HG03135 (cell line): Measurements from ENCODE around the gene SLC12A3.

Source experiments
- ATAC-seq: cut with Tn5 transposase; IDR thresholded peaks from one replicate; pipeline ENCODE4 v1.9.1; 2021; ENCODE audit warnings: mild to moderate bottlenecking, moderate library complexity; ENCODE audit not compliant: unreplicated experiment

The SLC12A3 gene

DNA sequence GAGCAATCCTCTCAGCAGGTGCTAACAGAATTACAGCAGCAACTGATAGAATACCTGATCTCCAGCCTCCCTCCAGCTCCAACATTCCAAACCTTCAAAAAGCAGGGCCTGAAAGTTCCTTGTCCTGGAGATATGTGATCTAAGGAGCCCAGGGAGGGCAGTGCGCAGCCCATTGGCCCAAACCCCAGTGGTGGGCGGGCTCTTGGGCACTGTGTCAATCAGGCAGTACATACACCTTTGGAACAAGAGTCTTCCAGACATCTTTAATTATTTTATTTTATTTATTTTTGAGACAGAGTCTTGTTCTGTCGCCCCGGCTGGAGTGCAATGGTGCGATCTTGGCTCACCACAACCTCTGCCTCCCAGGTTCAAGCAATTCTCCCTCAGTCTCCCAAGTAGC lies 24.2 kb downstream of the SLC12A3 start:
- ATAC-seq = no peak

DNA sequence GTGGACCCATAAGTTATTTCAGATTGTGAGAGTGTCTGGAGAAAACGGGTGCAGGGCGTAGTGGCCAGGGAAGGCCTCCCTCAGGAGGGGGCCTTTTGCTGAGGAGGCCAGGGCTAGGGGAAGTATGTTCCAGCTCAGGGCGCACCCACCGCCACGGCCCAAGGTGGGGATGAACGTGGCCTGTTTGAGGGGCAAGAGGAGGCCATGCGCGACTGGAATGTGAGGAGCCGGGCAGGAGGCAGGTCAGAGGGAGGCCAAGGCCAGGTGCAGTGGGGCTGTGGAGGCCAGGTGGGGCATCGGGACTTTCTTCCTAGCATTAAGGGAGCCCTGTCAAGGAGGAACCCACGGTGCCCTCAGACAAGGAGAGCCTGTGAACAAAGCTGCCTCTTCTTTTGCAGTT lies 26.7 kb downstream of the SLC12A3 start:
- no peak for ATAC-seq

DNA sequence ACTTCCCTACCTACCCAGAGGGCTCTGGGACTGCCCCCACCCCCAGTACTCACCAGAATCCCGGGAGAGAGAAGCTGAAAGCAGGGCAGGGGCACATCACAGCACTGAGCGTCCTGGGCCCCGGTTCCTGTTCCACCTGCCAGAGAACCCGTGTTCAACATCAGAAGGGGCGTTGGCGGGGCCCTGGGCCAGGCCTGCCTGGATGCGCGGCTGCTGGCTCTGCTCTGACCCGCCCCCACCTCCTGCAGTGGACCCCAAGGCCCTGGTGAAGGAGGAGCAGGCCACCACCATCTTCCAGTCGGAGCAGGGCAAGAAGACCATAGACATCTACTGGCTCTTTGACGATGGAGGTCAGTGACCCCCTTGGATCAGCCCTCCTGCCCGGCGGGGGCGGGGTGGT lies 27.7 kb downstream of the SLC12A3 start:
- ATAC-seq = no peak

DNA sequence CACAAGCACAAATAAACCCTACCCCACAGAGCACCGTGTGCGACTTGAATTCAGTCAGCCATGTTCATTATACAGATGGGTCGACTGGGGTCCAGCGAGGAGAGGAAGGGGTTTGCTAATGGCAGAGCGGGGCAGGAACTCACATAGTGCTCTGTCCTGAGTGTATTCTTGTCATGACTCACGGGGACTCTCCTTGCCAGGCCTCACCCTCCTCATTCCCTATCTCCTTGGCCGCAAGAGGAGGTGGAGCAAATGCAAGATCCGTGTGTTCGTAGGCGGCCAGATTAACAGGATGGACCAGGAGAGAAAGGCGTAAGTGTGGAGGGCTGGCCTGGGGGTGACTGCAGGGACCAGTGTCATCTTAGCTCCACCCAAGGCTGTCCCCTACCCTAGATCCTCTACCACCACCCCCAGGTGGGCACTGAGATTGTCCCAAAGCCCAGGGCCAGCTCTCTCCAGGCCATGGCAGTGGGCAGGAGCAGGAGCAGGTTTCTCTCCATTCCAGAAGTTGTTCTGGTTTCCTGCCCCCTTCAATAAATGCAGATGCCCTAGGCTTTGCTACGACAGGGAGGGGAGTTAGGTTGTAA lies 29.4 kb downstream of the SLC12A3 start:
- no peak for ATAC-seq

DNA sequence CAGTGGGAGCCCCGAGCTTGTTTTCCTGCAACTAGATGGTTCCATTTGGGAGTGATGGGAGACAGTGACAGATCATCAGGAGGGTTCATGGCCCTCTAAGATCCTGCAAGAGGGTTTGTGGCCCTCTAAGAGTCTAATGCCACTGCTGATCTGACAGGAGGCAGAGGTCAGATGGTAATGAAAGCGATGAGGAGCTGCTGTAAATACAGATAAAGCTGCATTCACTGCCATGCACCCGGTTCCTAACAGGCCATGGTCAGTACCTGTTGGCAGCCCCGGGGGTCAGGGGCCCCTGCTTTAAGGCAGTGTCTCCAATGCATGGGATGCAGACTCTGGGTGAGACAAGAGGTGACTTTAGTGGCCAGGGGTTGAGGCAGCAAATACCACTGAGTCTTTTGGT lies 30.8 kb downstream of the SLC12A3 start:
- ATAC-seq = no peak

DNA sequence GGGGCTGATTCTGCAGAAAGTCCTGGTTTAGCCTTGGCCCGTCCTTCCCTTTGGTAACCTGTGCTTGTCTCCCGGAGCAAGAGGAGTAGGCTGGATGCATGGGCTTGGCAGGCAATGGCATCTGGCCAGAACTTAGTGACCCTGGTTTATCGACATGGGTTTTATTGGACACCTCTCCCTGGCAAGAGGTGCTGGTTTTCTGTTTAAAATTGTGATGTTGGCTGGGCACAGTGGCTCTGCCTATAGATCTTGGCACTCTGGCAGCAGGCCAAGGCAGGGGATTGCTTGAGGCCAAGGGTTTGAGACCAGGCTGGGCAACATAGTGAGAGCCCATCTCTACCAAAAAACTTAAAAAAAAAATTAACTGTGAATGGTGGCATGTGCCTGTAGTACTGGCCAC lies 31.2 kb downstream of the SLC12A3 start:
- no peak for ATAC-seq

DNA sequence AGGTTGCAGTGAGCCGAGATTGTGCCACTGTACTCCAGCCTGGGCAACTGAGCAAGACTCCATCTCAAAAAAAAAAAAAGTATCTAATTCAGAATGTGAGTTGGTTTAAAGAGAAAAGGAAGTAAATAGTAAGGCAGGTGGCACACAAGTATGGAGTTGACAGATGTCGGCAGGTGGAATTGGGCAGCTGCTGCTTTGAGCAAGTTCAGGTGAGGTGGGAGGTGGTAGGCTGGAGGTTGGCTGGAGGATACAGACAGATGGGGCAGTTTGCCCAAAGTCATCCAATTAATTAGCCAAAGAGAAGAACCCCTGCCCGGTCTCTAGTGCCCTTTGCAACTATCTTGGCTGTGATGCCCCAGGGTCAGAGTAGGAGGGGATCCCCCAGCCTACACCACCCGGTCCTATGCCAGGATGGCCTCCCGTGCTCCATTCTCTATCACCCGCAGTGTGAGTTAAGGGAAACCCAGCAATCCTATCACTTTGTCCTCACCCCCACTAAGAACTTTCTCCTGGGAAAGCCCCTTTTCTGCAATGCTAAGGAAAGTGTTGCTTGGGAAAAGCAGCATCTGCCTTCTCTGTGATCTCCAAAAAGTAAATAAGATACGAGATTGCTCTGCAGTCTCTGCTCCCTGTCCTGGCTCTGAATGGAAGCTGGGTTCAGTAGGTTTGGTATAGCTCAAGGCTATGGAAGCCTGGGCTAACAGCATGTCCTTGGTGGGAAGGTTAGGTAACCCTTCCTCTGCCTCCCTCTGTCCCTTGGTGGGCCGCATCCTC lies 32.2 kb downstream of the SLC12A3 start:
- no peak for ATAC-seq

DNA sequence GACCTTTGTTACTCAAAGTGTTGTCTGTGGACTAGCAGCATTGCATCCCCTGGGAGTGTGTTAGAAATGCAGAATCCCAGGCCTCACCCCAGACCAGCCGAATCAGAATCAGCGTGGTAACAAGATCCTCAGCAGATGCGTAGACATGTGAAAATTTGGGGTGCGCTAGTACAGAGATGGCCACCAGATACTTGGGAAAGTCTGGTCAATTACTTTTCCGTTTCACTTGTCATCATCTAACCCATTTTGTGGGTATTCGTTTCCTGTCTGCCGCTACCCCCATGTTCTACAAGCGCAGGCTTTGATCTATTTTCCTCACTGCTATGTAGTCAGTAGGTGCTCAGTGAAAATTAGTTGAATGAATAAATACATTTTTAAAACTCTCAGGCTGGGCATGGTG lies 33.8 kb downstream of the SLC12A3 start:
- peak; percentile 70 for ATAC-seq

DNA sequence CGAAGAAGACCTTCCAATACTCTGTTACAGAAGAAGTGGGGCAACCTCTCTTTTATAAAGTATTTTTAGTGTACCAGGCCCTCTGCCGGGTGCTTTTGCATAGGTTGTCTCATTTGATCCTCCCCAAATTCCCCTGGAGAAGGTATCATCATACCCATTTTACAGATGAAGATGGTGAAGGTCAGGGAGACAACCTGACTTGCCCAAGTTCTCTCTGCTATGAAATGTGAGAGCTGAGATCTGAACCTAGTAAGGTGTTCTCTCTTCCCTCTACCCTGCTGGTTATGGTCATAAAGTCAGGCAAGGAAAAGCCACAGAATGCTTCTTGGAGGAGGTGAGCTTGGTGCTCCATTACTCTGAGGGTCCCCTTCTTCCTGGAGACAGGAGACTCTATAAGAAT lies 38.9 kb downstream of the SLC12A3 start:
- ATAC-seq = no peak

DNA sequence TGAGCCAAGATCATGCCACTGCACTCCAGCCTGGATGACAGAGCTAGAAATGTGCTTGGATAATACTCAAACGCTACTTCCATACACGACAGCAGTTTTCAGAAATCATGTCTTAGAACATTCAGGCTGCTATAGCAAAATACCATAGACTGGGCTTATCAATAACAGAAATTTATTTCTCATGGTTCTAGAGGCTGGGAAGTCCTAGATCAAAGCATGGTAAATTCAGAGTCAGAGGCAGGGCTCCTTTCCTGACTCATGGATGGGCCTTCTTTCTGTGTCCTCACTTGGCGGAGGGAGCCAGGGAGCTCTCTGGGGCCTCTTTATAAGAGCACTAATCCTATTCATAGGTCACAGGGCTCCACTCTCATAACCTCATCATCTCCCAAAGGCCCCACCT lies 42.4 kb downstream of the SLC12A3 start:
- no peak for ATAC-seq

DNA sequence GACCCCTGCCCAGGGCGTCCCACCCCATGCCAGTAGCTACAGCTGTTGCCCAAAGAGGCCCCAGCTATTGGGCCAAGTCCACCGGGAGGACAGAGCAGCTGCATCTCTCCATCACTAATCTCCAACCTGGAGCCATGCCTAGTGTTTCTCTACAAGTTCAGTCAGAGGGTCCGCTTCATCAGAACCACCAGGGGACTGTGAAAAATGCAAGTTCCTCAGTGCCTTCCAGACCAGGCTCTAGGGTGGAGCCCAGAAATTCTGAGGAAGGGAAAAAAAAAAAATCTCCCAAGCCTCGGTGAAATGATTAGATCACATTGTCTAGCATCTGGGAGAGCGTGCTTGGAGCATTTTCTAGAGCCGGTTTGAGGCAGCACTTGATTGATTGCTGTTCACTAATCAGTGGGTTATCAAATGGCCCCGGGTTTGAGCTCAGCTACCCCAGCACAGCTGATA lies 44.5 kb downstream of the SLC12A3 start:
- no peak for ATAC-seq

DNA sequence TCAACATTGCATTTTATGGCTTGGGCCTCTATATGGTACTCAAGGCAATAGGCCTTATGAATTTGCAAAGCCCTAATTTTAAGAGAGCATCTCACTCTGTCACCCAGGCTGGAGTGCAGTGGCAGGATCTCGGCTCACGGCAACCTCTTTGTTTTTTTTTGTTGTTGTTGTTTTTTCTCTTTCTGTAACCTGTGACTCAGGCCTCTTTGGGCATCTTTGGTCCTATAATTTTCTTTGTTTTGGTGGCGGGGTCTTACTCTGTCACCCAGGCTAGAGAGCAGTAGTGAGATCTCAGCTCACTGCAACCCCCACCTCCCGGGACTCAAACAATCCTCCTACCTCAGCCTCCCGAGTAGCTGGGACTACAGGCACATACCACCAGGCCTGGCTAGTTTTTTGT lies 45.1 kb downstream of the SLC12A3 start:
- no peak for ATAC-seq

DNA sequence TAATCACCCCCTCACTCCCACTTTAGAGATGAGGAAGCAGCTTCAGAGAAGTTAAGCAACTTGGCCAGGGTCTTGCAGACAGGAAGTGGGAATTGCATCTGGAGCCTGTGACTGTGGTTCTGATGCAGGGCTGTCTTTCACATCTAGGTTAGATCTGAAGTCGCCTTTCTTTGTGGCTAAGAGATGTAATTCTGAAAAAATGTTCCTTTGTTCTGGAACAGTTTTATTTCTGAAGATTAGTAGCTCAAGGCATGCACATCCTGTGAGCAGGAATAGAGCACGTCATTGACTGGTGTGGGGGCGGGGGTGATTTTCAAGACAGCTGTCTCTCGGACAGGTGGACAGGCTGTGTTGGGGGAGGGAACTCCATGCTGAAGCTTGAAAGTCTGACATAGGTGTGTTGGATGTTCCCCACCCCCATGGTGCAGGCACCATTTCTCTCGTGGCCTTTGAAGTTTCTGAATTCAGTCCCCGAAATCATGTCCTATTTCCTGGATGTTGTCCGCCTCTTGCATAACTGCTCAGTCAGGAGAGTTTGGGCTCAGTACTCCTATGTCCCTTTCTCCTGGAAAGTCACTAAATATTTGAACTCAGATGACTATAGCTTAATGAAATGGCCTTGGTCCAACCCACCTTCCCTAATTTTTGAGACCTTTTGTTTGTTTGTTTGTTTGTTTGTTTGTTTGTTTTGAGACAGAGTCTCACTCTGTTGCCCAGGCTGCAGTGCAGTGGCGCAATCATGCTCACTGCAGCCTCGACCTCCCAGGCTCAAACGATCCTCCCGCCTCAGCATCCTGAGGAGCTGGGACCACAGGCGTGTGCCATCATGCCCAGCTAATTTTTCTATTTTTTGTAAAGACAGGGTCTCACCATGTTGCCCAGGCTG lies 45.9 kb downstream of the SLC12A3 start:
- no peak for ATAC-seq

DNA sequence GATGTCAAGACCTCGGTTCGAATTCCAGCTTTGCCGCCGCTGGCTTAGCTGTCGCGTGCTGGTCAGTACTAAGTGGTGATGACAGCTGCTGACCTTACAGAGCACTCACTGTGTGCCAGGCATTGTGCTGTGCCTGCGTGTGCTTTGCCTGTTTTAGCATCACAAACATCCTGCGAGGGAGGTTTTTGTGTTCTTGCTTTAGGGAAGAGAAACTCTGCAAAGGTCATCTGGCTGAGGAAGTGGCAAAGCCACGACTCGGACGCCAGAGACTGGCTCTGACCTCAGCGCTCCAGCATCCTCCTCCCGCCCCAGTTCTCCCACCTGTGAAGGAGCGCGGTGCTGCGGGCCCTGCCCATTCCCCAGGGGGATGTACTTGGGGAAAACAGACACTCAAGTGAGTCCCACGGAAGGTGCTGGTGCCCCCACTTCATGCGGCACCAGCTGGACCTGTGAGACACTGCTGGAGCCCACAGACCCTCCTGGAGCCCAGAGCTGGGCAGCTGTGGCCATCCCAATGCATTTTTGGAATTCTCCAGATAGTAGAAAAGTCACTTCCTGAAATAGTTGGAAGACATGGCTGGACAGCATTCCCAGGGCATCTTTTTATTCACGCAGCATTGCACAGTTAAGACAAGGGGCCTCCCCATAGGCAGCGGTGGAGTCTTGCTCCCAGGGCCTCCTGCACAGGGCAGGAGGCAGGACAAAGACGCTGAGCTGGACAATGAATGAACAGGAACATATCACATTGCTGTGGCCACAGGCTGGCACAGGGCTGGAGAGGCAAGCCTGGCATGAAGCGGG lies 47.0 kb downstream of the SLC12A3 start:
- peak; percentile 72 for ATAC-seq

DNA sequence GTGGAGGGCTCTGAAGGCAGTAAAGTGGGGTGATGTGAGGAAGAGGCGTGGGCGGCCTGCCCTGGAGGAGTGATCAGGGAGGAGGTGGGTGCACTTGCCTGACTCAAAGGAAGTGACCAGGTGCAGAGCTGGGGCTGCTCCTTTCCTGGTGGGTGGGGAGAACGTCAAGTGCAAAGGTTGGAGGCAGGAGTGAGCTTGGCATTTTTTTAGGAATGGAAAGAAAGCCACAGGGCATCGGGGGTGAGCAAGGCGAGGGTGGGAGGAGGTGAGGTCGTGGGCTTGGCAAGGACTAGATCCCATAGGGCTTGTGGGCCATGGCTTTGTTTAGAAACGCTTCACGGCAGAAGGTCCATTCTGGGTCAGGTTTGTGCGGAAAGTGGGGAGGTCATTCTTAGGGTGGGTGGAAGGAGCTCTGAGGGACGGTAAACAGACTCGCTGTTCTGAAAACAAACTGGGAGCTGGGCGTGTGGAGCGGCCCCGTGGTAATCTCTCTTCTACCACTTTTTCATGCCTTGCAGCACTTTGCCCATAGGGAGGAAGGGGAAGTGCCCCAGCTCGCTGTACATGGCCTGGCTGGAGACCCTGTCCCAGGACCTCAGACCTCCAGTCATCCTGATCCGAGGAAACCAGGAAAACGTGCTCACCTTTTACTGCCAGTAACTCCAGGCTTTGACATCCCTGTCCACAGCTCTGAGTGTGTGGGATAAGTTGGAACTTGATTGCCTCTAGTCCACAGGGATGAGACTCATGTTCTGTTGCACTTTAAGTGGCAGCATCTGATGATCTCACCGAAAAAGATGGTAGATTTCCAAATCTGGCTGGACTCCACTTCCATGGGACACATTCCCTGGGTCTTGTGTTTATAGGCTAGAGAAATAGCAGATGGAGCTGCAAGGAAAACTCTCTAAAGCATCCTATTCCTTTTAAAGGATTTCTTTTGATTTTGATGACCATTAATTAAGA lies 48.0 kb downstream of the SLC12A3 start:
- ATAC-seq = no peak

DNA sequence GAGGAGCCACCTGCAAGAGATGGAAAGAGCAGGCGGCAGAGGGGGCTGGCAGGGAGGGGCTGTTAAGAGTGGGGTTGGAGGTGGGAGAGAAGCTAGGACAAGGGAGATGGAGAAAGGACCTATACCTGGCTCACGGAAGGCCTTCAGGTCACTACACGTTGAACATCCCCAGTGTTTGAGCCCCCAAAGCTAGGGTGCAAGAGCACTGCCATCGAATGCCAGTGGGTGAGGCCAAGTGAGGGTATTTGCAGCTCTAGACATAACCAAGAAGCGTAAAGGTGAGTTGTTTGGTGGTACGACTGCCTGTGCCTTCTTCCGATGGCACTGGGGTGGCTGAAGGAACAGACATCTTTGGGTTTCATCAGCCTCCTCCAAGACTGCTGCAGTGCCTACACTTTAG lies 49.9 kb downstream of the SLC12A3 start:
- no peak for ATAC-seq

DNA sequence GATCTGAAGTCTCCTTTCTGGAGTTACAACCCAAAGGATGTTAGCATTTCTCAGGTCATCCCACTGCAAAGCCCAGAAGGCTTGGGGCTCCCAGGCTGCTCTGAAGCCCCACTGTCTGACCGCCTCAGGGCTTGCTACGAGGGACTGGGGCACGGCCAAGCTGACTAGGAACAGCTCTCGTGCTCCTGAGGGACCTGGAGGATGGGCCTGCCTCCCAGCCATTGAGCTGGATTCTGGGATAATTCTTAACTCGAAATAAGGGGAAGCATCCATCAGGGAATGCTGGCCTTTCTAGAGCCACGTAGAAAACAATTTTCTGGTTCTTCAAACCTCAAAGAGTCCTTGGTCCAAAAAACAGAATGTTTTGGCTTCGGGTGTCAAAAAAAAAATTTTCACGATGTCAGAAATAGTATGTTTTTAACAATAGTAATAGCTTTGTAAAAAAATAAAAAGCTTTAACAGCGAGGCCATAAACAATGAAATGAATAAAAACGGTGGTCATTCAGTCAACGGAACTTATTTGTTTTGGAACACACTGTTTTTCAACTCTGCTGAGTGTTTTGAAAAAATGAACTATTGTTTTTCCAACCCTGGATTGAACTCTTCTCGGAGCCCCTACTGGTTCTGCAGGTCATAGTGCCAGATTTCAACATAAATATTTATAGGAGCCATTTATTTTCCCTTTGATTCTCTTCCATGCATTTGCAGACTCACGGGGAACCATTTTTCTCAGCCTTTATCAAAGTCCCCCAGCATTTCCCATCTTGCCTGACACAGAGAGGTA lies 50.5 kb downstream of the SLC12A3 start:
- ATAC-seq = no peak

DNA sequence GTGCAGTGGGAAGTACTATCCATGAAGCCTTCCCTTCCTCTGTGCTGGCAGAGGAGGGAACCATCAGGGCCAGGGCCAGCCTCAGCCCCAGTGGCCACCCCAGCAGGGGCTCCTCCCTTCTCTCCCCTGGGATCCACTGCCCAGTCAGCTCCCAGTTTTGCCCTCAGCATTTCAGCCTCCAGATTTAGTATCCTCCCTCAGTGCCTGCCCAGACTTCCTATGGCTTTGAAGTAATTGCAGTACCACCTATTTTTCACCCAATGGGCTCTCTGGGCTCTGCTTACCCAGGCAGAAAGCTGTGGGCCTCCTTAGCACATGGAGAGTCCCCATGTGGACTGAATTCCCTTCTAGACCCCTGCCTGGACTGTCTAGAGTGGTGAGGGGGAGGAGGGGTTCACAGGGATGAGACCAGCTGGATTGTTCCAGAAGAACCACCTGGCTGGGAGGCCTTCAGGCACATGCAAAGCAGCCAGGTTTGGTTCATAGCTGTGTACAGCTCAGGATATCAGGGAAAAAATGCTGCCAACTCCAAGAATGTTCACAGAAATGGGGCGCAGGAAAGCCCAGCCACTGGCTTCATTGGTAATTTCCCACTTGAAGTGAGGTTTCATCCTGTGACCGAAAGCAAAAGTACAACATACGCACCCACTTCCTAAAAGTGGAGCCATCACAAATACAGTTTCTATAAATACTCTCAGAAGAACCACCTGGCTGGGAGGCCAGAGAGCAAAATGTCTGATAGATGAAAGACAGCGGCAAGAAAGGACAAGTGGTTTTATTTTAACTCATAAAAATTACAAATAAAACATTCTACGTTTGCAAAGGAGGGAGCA lies 51.8 kb downstream of the SLC12A3 start:
- peak; percentile 65 for ATAC-seq
